Endodermal cell (in vitro differentiated cells): ENCODE results near the gene SMYD3. TPM values are rescaled to one million over a fixed set of nuclear protein-coding genes. Genes with fewer than 3 reads are reported as not detected.
A peak's percentile ranks its signal among the peaks of the same experiment; 100 is the strongest.

Source experiments
- DNase-seq: peaks from one replicate; pipeline ENCODE4 v3.0.0-alpha.2; 2017
- H3K27ac ChIP-seq: 2 replicates; pipeline ENCODE4 v1.5.1; 2013; ENCODE audit warnings: mild to moderate bottlenecking, low read depth, low read length, moderate library complexity
- H3K27me3 ChIP-seq: 2 replicates; pipeline ENCODE4 v1.6.1; 2013; ENCODE audit warnings: mild to moderate bottlenecking, low read length, moderate library complexity; ENCODE audit not compliant: insufficient read depth, control insufficient read depth, poor library complexity, severe bottlenecking
- H3K36me3 ChIP-seq: 2 replicates; pipeline ENCODE4 v1.7.0; 2013; ENCODE audit warnings: mild to moderate bottlenecking, low read length, moderate library complexity; ENCODE audit not compliant: control insufficient read depth, insufficient read depth
- H3K4me1 ChIP-seq: one replicate; pipeline ENCODE4 v1.7.0; 2013; ENCODE audit warnings: low read length; ENCODE audit not compliant: control insufficient read depth, insufficient read depth
- H3K4me3 ChIP-seq: 2 replicates; pipeline ENCODE4 v1.5.1; 2013; ENCODE audit warnings: mild to moderate bottlenecking, low read length, moderate library complexity
- H3K9ac ChIP-seq: 2 replicates; pipeline ENCODE4 v1.6.1; 2013; ENCODE audit warnings: mild to moderate bottlenecking, low read length, moderate library complexity; ENCODE audit not compliant: poor library complexity, severe bottlenecking; ENCODE audit errors: extremely low read depth
- H3K9me3 ChIP-seq: 2 replicates; pipeline ENCODE4 v1.6.1; 2013; ENCODE audit warnings: mild to moderate bottlenecking, low read length, moderate library complexity; ENCODE audit not compliant: control insufficient read depth
- H3K27ac Mint-ChIP-seq: 2 replicates; pipeline ENCODE4 v1.8.0; 2020; ENCODE audit warnings: mixed read lengths
- H3K27me3 Mint-ChIP-seq: 2 replicates; pipeline ENCODE4 v1.8.0; 2021; ENCODE audit warnings: mild to moderate bottlenecking, mixed read lengths; ENCODE audit not compliant: insufficient read depth
- H3K36me3 Mint-ChIP-seq: 2 replicates; pipeline ENCODE4 v1.8.0; 2020; ENCODE audit warnings: low read depth, mixed read lengths
- H3K4me1 Mint-ChIP-seq: 2 replicates; pipeline ENCODE4 v1.8.0; 2020; ENCODE audit warnings: mixed read lengths
- H3K4me3 Mint-ChIP-seq: 2 replicates; pipeline ENCODE4 v1.8.0; 2020; ENCODE audit warnings: mild to moderate bottlenecking, moderate library complexity, mixed read lengths
- H3K9me3 Mint-ChIP-seq: 2 replicates; pipeline ENCODE4 v1.8.0; 2020; ENCODE audit warnings: mild to moderate bottlenecking, mixed read lengths
- CTCF ChIP-seq: fragments of 200-600 bp; sonication (generic); conservative IDR thresholded peaks from 2 replicates; pipeline ENCODE4 v1.5.0; 2021; ENCODE audit warnings: antibody characterized with exemption, mild to moderate bottlenecking
- WGBS, 2 experiments: methylation state at CpG; one replicate each; pipeline versions ENCODE4 v1.1.5 to v1.1.7; 2013; ENCODE audit warnings: missing lambda C conversion rate in 2 of 2, mixed read lengths in 1 of 2; ENCODE audit not compliant: insufficient coverage in 1 of 2, insufficient read length in 1 of 2; 5-methylcytosine and 5-hydroxymethylcytosine counted together
- total RNA-seq, 2 donors: library from RNA; stranded (reverse); fragmentation: NEBNext Ultra II Directional in 1 of 2; extraction: Animal tissue kit (Norgen Biotek cat#: 25700) in 1 of 2; gene quantifications; 2 replicates in 1 of 2; 3 replicates in 1 of 2; pipeline ENCODE4 v1.2.1, GENCODE V29; 2021

SMYD3 gene
- total RNA-seq, 2 donors from 2014 or later, result 32.3 to 45.8 TPM

- DNase-seq, result peak; percentile 97
- H3K9me3 ChIP-seq, result no peaks in the 10 kb centered on the region
- Mint-ChIP-seq H3K36me3 (no peaks in the 10 kb centered on the region), H3K27ac (no peak overlapping the region), H3K9me3 (peaks cover 1% of the 10 kb centered on the region), H3K27me3 (no peaks in the 10 kb centered on the region), H3K4me3 (no peak overlapping the region), H3K4me1 (no peaks in the 10 kb centered on the region)
- no peaks in the 10 kb centered on the region for H3K27me3 ChIP-seq
- peak; percentile 93 for TF ChIP-seq CTCF
- no peak overlapping the region for H3K27ac ChIP-seq
- H3K4me1 ChIP-seq, result no peaks in the 10 kb centered on the region
- H3K4me3 ChIP-seq, result no peak overlapping the region
- no peaks in the 10 kb centered on the region for H3K36me3 ChIP-seq
- no peak overlapping the region for H3K9ac ChIP-seq
- WGBS, 2 experiments, result 78 to 79% methylated on average over 9 to 23 of the region's 23 CpGs
Measured at GRCh38 chr1:246002725-246003441, 504.2 kb downstream of the SMYD3 start.

GRCh38 chr1:246001837-246002230 lies 505.2 kb downstream of the SMYD3 start:
- H3K9me3 ChIP-seq, result no peaks in the 10 kb centered on the region
- no peak overlapping the region for H3K4me3 Mint-ChIP-seq
- no peaks in the 10 kb centered on the region for H3K36me3 ChIP-seq
- no peaks in the 10 kb centered on the region for H3K4me1 ChIP-seq
- no peak overlapping the region for H3K27ac ChIP-seq
- no peaks in the 10 kb centered on the region for H3K27me3 Mint-ChIP-seq
- H3K9ac ChIP-seq, result no peak overlapping the region
- H3K27me3 ChIP-seq, result no peaks in the 10 kb centered on the region
- TF ChIP-seq CTCF, result no peak
- peaks cover 7% of the 10 kb centered on the region for H3K4me1 Mint-ChIP-seq
- 95 to 98% methylated on average over 4 to 7 of the region's 9 CpGs for WGBS, 2 experiments
- no peak for DNase-seq
- no peaks in the 10 kb centered on the region for H3K36me3 Mint-ChIP-seq
- H3K4me3 ChIP-seq, result no peak overlapping the region
- H3K27ac Mint-ChIP-seq, result no peak overlapping the region
- H3K9me3 Mint-ChIP-seq, result peaks cover 1% of the 10 kb centered on the region

GRCh38 chr1:246001142-246001836 lies 505.8 kb downstream of the SMYD3 start:
- H3K27me3 Mint-ChIP-seq, result no peaks in the 10 kb centered on the region
- no peaks in the 10 kb centered on the region for H3K27me3 ChIP-seq
- DNase-seq, result no peak
- peaks cover 1% of the 10 kb centered on the region for H3K9me3 Mint-ChIP-seq
- no peak overlapping the region for H3K9ac ChIP-seq
- H3K4me1 ChIP-seq, result no peaks in the 10 kb centered on the region
- H3K27ac Mint-ChIP-seq, result no peak overlapping the region
- H3K4me3 ChIP-seq, result no peak overlapping the region
- H3K4me1 Mint-ChIP-seq, result peaks cover 9% of the 10 kb centered on the region
- no peaks in the 10 kb centered on the region for H3K36me3 Mint-ChIP-seq
- no peak overlapping the region for H3K27ac ChIP-seq
- no peak overlapping the region for H3K4me3 Mint-ChIP-seq
- 93 to 100% methylated on average over 2 to 6 of the region's 9 CpGs for WGBS, 2 experiments
- H3K9me3 ChIP-seq, result no peaks in the 10 kb centered on the region
- TF ChIP-seq CTCF, result no peak
- H3K36me3 ChIP-seq, result no peaks in the 10 kb centered on the region
